ENCODE data around the gene GCC2. TPM values are rescaled to one million over a fixed set of nuclear protein-coding genes. Genes with fewer than 3 reads are reported as not detected.

GCC2 gene
- total RNA-seq, 2 experiments from 2014 or later: 39.0 to 44.1 TPM

DNA sequence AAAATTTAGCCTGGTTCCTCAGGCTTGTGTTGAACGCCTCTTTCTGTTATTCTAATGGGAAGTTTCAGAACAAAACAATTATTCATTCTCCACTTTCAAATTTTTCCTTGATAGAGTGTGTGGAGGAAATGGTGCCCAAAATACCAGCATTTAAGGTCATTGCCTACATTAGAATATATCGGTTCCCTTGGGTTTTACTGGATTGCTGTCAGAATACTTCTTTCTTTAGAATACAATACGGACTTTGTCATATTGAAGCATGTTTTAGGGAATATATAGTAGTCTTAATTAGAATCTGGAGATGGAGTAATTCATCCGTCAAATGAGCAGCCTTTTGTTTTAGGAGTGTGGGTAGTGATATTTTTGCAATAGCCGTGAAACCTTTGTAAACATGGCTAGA lies 98.6 kb downstream of the GCC2 start:
- DNase-seq: no peak
- peaks cover 7% of the 10 kb centered on the region for H3K36me3 Mint-ChIP-seq (ENCODE audit: low read depth)
- H3K27ac Mint-ChIP-seq: no peak overlapping the region
- TF ChIP-seq, protein P1, sequence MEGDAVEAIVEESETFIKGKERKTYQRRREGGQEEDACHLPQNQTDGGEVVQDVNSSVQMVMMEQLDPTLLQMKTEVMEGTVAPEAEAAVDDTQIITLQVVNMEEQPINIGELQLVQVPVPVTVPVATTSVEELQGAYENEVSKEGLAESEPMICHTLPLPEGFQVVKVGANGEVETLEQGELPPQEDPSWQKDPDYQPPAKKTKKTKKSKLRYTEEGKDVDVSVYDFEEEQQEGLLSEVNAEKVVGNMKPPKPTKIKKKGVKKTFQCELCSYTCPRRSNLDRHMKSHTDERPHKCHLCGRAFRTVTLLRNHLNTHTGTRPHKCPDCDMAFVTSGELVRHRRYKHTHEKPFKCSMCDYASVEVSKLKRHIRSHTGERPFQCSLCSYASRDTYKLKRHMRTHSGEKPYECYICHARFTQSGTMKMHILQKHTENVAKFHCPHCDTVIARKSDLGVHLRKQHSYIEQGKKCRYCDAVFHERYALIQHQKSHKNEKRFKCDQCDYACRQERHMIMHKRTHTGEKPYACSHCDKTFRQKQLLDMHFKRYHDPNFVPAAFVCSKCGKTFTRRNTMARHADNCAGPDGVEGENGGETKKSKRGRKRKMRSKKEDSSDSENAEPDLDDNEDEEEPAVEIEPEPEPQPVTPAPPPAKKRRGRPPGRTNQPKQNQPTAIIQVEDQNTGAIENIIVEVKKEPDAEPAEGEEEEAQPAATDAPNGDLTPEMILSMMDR (IDR thresholded peaks at IDR 0.05): no peak
- no peaks in the 10 kb centered on the region for H3K9me3 Mint-ChIP-seq
- no peaks in the 10 kb centered on the region for H3K27me3 Mint-ChIP-seq
- intact Hi-C loops (cut with micrococcal nuclease): no loop called here
- ATAC-seq: no peak
- H3K4me3 Mint-ChIP-seq: no peak overlapping the region
- POLR2A ChIA-PET: no interaction called here
- peaks cover 10% of the 10 kb centered on the region for H3K4me1 Mint-ChIP-seq (ENCODE audit: low read depth)
- CTCF ChIA-PET: no interaction called here

DNA sequence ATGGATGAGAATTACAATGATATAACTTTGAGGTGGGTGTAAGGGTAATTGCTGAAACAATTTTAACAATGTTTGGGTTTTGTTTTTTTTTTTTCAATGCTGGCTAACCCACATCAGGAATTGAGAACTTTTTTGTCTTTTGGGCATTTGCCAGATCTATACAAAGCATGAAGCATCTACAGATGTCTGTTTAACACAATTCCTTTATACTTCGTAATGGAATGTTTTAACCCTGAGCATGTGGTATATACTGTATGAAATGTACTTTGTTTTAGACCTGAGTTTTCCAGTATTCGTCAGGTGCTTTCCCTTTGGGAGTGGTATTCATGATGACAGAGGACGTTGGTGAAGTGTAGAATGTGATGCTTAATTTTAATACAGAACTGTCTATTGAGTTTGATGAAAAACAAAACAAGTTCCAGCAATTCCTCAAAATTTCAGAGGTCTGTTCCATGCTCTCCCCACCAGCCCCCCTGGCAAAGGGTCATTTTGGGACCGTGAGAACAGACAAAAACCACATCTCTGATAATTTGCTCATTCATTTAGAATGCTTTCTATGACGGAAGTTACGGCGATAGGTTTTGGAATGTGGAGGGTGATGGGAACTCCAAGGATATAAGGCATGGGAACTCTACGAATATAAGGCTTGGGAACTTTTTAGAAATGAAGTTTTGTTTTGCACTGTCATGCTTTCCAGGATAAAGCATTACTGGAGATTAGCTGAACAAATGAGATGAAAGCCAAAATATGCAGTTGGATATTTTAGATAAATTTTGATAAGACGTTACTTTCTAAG lies 99.4 kb downstream of the GCC2 start:
- H3K27me3 Mint-ChIP-seq: no peaks in the 10 kb centered on the region
- peaks cover 10% of the 10 kb centered on the region for H3K4me1 Mint-ChIP-seq (ENCODE audit: low read depth)
- H3K27ac Mint-ChIP-seq: no peak overlapping the region
- TF ChIP-seq, protein P1 (IDR thresholded peaks at IDR 0.05): no peak
- ChIA-PET POLR2A (no interaction called here), CTCF (no interaction called here)
- H3K4me3 Mint-ChIP-seq: no peak overlapping the region
- ATAC-seq (no peak), DNase-seq (no peak)
- H3K9me3 Mint-ChIP-seq: no peaks in the 10 kb centered on the region
- intact Hi-C loops (cut with micrococcal nuclease): no loop called here
- peaks cover 7% of the 10 kb centered on the region for H3K36me3 Mint-ChIP-seq (ENCODE audit: low read depth)

DNA sequence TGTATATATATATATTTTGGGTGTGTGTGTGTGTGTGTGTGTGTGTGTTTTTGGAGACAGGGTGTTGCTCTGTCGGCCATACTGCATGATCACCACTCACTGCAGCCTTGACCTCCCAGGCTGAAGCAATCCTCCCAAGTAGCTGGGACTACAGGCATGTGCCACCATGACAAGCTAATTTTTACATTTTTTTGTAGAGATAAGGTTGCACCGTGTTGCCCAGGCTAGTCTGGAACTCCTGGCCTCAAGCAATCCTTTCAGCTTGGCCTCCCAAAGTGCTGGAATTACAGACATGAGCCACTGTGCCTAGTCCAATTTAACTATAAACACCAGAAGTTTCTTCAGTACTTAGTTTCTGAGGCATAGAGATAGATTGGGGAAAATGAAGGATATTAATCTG lies 103.6 kb downstream of the GCC2 start:
- ATAC-seq (no peak), DNase-seq (no peak)
- Mint-ChIP-seq H3K36me3 (ENCODE audit: low read depth) (no peaks in the 10 kb centered on the region), H3K27me3 (no peaks in the 10 kb centered on the region), H3K27ac (no peak overlapping the region), H3K4me1 (ENCODE audit: low read depth) (peaks cover 2% of the 10 kb centered on the region), H3K4me3 (no peak overlapping the region), H3K9me3 (no peaks in the 10 kb centered on the region)
- CTCF ChIA-PET: no interaction called here
- POLR2A ChIA-PET: no interaction called here
- intact Hi-C loops (cut with micrococcal nuclease): no loop called here
- TF ChIP-seq, protein P1 (IDR thresholded peaks at IDR 0.05): no peak

DNA sequence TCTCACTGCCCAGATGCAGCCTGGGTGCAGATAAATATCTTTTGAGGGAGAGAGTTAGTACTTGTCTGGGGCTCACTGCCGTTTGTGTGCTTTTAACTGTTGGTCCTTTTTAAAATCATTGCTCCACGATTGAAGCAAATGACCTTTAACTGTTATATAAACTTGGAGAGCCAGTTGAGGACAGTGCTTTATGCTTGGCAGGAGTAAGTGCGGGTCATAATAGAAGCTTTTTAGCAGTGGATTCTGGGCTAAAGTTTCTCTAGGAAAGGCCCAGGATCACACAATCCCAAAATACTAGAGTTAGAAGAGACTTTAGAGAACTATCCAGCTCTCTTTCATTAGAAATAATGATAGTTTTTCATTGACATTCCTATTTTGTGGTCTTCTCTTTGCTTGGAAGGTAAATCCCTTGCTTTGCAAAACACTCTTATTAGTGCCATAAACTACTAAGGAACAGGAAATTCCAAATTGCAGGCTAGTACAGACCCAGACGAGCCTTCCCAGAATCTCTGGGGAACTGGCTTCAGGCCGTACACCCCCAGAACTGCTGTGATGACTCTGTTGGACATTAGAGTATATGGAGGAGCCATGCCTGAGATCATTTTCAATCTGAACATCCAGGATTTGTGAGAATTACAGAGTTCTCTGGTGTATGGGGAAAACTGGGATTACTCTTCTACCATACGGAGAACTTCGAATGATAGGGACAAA lies 104.4 kb downstream of the GCC2 start:
- TF ChIP-seq, protein P1 (IDR thresholded peaks at IDR 0.05): no peak
- intact Hi-C loops (cut with micrococcal nuclease): no loop called here
- POLR2A ChIA-PET: no interaction called here
- ATAC-seq (no peak), DNase-seq (no peak)
- H3K27me3 Mint-ChIP-seq: no peaks in the 10 kb centered on the region
- CTCF ChIA-PET: interaction anchor here (0.9 kb wide), 1 partner anchor 297 kb away, joined by 3 read pairs; no protein-coding TSS in a partner anchor
- no peaks in the 10 kb centered on the region for H3K36me3 Mint-ChIP-seq (ENCODE audit: low read depth)
- no peak overlapping the region for H3K4me3 Mint-ChIP-seq
- H3K27ac Mint-ChIP-seq: no peak overlapping the region
- H3K4me1 Mint-ChIP-seq (ENCODE audit: low read depth): no peaks in the 10 kb centered on the region
- no peaks in the 10 kb centered on the region for H3K9me3 Mint-ChIP-seq

DNA sequence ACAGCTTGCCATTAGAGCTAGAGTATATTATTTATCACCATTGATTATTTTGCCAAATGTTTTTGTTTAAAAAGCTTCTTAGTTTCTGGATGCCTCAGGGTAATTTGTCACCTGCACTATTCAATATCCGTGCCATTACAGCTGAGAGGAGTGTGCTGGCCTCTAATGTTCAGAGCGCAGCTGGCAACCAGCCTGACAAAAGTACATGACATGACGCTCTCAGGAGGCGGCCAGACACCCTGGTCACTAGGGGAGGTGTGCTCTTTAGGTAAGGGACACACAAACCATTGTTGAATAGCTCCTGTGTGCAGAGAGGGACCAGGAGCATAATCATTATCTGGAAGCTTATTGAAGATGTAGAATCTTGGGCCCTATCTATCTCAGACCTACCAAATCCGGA lies 105.5 kb downstream of the GCC2 start:
- Mint-ChIP-seq H3K27ac (no peak overlapping the region), H3K4me3 (no peak overlapping the region), H3K4me1 (ENCODE audit: low read depth) (no peaks in the 10 kb centered on the region), H3K9me3 (no peaks in the 10 kb centered on the region), H3K27me3 (no peaks in the 10 kb centered on the region), H3K36me3 (ENCODE audit: low read depth) (no peaks in the 10 kb centered on the region)
- CTCF ChIA-PET: no interaction called here
- POLR2A ChIA-PET: no interaction called here
- ATAC-seq (no peak), DNase-seq (no peak)
- TF ChIP-seq, protein P1 (IDR thresholded peaks at IDR 0.05): no peak
- intact Hi-C loops (cut with micrococcal nuclease): no loop called here

Measured in activated CD8-positive, alpha-beta T cell treated with anti-CD3 and anti-CD28 coated beads for 36 hours (primary cell).